Type B pancreatic cell (in vitro differentiated cells): ENCODE results near the gene GNPTAB. TPM values are rescaled to one million over a fixed set of nuclear protein-coding genes. Genes with fewer than 3 reads are reported as not detected.

Experiments
- DNase-seq: peaks from one replicate; pipeline ENCODE4 v3.0.0; 2021; ENCODE audit warnings: mixed read lengths; ENCODE audit not compliant: unreplicated experiment; ENCODE audit errors: extremely low spot score
- H3K27ac Mint-ChIP-seq: 2 replicates; pipeline ENCODE4 v1.8.0; 2021; ENCODE audit warnings: mild to moderate bottlenecking, mixed read lengths
- H3K27me3 Mint-ChIP-seq: 2 replicates; pipeline ENCODE4 v1.8.0; 2021; ENCODE audit warnings: mixed read lengths
- H3K36me3 Mint-ChIP-seq: 2 replicates; pipeline ENCODE4 v1.8.0; 2021; ENCODE audit warnings: mixed read lengths
- H3K4me1 Mint-ChIP-seq: one replicate; pipeline ENCODE4 v1.8.0; 2021; ENCODE audit warnings: mixed read lengths; ENCODE audit not compliant: unreplicated experiment
- H3K4me3 Mint-ChIP-seq: 2 replicates; pipeline ENCODE4 v1.8.0; 2021; ENCODE audit warnings: mild to moderate bottlenecking, mixed read lengths
- H3K9me3 Mint-ChIP-seq: 2 replicates; pipeline ENCODE4 v1.8.0; 2021; ENCODE audit warnings: mixed read lengths
- CTCF ChIP-seq: fragments of 200-600 bp; sonication (generic); conservative IDR thresholded peaks from 2 replicates; pipeline ENCODE4 v1.5.0; 2021; ENCODE audit warnings: antibody characterized with exemption, mild to moderate bottlenecking
- total RNA-seq: library from RNA; stranded (reverse); gene quantifications from 2 replicates; pipeline ENCODE4 v1.2.1, GENCODE V29; 2021; ENCODE audit warnings: low replicate concordance

The GNPTAB gene
- total RNA-seq, 1 donor from 2014 or later: 29.4 TPM

- Mint-ChIP-seq H3K27ac (no peak overlapping the region), H3K4me3 (peak overlapping the region; percentile 93), H3K9me3 (no peaks in the 10 kb centered on the region), H3K36me3 (no peaks in the 10 kb centered on the region), H3K4me1 (peaks cover 51% of the 10 kb centered on the region), H3K27me3 (no peaks in the 10 kb centered on the region)
- DNase-seq: no peak
- no peak for TF ChIP-seq CTCF
Measured at GRCh38 chr12:101700299-101700820, 130.4 kb downstream of the GNPTAB start.

GRCh38 chr12:101698800-101699347, 131.9 kb downstream of the GNPTAB start:
- Mint-ChIP-seq H3K36me3 (no peaks in the 10 kb centered on the region), H3K4me1 (peaks cover 53% of the 10 kb centered on the region), H3K27ac (peak overlapping the region; percentile 86), H3K9me3 (no peaks in the 10 kb centered on the region), H3K4me3 (peak overlapping the region; percentile 93), H3K27me3 (no peaks in the 10 kb centered on the region)
- no peak for DNase-seq
- no peak for TF ChIP-seq CTCF

- DNase-seq: no peak
- Mint-ChIP-seq H3K27ac (peak overlapping the region; percentile 86), H3K4me1 (peaks cover 53% of the 10 kb centered on the region), H3K9me3 (no peaks in the 10 kb centered on the region), H3K4me3 (peak overlapping the region; percentile 93), H3K36me3 (no peaks in the 10 kb centered on the region), H3K27me3 (no peaks in the 10 kb centered on the region)
- no peak for TF ChIP-seq CTCF
Measured at GRCh38 chr12:101697930-101698799, 132.6 kb downstream of the GNPTAB start.

- no peak for TF ChIP-seq CTCF
- H3K4me3 Mint-ChIP-seq: peak within 1 kb of the TSS; percentile 93
- peaks cover 45% of the 10 kb centered on the region for H3K4me1 Mint-ChIP-seq
- H3K9me3 Mint-ChIP-seq: no peaks in the 10 kb centered on the region
- no peaks in the 10 kb centered on the region for H3K36me3 Mint-ChIP-seq
- peak; percentile 80 for DNase-seq
- H3K27me3 Mint-ChIP-seq: no peaks in the 10 kb centered on the region
- peak within 1 kb of the TSS; percentile 91 for H3K27ac Mint-ChIP-seq
Measured at GRCh38 chr12:101697197-101697929, 133.4 kb downstream of the GNPTAB start, which contains the start of gene CHPT1. Gene CHPT1 (plus strand): TSS chr12:101697640. CDS start chr12:101697862, 222 bp downstream.

GRCh38 chr12:101696251-101697196, 134.2 kb downstream of the GNPTAB start:
- H3K36me3 Mint-ChIP-seq: no peaks in the 10 kb centered on the region
- peak overlapping the region; percentile 93 for H3K4me3 Mint-ChIP-seq
- H3K27ac Mint-ChIP-seq: peak overlapping the region; percentile 91
- no peak for TF ChIP-seq CTCF
- H3K27me3 Mint-ChIP-seq: peaks cover 3% of the 10 kb centered on the region
- no peak for DNase-seq
- H3K9me3 Mint-ChIP-seq: no peaks in the 10 kb centered on the region
- peaks cover 41% of the 10 kb centered on the region for H3K4me1 Mint-ChIP-seq
